Stimulated activated CD8-positive, alpha-beta memory T cell treated with anti-CD3 and anti-CD28 coated beads, Interleukin-15, amount 100 ng/mL, for 4 hours (primary cell): Measurements from ENCODE around the gene ACTR8.

Source experiments
- DNase-seq, 2 donors: peaks; one replicate each; pipeline ENCODE4 v3.0.0-alpha.2; 2020; ENCODE audit warnings: low read depth in 2 of 2

Gene ACTR8

DNA sequence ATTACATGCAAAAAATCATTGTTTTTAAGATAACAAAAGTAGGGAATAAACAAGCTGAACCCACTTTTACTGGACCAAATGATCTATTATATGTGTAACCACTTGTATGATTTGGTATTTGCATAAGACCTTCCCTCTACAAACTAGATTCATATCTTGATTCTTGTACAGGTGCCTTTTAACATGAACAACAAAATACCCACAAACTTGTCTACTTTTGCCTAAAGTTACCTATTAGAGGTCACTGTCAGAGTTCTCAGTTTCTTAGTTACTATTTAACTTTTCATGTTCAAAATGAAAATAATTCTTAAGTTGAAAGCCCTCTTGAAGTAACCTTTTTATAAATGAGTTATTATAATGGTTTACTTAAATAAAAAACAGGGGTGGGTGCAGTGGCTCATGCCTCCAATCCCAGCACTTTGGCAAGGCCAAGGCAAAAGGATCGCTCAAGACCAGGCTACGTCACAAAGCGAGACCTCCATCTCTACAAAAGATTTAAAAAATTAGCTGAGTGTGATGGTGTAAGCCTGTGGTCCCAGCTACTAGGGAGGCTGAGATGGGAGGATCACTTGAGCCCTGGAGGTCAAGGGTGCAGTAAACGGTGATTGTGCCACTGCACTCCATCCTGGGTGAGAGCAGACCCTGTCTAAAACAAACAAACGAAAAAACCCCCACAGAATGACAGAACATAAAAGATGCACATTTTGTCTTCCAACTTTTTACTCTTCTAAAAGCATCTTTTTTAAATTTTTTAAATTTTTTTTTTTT is 16.0 kb downstream of the ACTR8 start:
- DNase-seq, result no peak

DNA sequence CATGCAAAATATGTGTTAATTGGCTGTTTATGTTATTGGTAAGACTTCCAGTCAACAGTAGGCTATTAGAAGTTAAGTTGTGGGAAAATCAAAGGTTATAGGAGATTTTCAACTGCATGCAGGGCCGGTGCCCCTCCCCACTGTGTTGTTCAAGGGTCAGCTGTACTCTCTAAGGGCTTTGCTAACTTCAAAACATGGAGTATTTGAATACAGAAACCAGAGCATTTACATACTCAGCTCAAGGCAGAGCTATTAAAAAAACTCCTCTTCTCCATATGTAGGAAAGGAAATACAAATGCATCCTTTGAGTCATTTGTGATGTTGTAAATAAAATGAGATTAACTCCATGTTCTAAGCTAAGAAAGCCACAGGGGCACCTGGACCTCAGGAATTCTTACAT is 18.8 kb downstream of the ACTR8 start:
- no peak for DNase-seq

GRCh38 chr3:53862241-53862640 is 19.7 kb downstream of the ACTR8 start:
- DNase-seq, result no peak

- no peak for DNase-seq
These were observed 21.8 kb downstream of the ACTR8 start for GRCh38 chr3:53860196-53860595.

GRCh38 chr3:53859178-53859577 is 22.8 kb downstream of the ACTR8 start:
- no peak for DNase-seq

DNA sequence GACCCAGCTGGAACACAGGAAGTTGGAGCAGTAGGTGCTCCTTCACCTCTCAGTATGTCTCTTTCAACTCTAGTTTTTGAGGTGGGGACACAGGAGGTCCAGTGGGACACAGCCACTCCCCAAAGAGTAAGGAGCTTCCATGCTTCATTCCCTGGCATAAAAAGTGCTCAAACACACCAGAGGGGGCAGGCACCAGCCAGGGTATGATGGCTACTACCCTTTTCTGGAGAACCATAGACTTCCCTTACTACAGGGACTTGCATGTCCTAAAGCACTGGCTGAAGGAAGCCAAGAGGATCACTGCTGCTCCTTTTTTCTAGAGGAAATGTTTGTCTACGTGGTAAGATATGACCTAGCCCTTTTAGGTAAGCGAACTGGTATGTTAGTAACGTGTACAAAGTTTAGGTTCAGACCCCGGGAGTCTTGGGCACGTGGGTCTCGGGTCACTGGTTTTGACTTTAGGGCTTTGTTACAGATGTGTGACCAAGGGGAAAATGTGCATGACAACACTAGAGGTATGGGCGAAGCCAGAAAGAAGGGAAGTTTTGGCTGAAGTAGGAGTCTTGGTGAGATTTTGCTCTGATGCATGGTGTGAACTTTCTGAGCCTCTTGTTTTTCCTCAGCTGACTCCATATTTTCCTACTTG is 23.7 kb downstream of the ACTR8 start:
- DNase-seq, result no peak

- DNase-seq, result no peak
These were observed 25.0 kb downstream of the ACTR8 start for GRCh38 chr3:53856964-53857363.

- no peak for DNase-seq
These were observed 31.1 kb downstream of the ACTR8 start for GRCh38 chr3:53850895-53851294.

DNA sequence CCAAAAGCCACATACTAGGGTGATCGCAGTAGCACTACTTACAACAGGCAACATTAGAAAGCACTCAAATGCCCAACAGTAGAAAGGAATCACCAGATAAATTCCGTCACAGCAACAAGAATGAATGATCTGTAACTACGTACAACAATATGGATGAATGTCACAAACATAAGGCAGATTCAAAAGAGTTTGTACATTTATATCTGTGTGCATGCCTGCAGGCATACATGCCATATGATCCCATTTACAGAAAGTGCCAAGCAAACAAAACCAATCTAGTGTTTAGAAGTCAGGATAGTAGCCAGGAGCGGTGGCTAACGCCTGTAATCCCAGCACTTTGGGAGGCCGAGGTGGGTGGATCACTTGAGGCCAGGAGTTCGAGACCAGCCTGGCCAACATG is 32.0 kb downstream of the ACTR8 start:
- no peak for DNase-seq

- DNase-seq, result no peak
These were observed 35.1 kb downstream of the ACTR8 start for GRCh38 chr3:53846851-53847155.

GRCh38 chr3:53846134-53846850 is 35.7 kb downstream of the ACTR8 start, which contains the start of the genes CHDH and IL17RB:
Gene CHDH (minus strand): TSS chr3:53846419. CDS start chr3:53824008, 22,411 bp downstream.
Gene IL17RB (plus strand): TSS chr3:53846568. CDS start chr3:53846589, 21 bp downstream.
- no peak for DNase-seq

GRCh38 chr3:53845881-53846133 is 36.1 kb downstream of the ACTR8 start:
- no peak for DNase-seq

DNA sequence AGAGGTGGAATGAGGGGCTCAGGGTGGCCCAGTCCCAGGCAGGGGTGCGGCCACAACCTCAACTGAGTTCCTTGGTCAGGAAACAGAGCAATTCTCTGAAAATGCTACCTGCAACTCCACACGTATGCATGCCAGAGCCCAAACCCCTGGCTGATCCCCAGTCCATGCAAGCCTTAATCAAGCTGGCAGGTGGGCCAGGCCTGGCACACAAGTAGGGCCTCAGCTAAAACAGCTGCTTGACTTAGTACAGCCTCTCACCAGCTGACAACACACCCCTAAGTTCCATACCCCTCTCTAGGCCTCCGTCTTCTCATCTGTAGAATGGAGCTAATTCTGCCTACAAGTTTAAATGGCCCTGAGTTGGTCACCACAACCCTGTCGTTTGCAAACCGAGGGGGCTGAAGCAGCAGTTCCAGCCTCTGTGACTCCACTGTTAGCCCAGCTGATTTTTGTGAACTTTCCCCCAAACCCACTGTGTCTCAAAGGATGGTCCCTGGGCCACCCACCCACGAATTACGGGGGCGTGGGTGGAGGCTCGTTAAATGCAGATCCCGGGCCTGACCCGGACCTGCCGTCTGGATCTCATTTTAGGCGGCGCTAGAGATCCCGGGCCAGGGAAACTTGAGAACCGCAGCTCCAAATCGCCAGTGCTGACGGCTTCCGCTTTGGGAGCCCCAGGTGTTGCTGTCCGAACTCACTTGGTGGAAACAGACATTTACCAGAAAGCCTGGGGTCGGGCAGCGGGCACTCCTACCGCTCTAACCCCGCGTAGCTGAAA is 36.7 kb downstream of the ACTR8 start:
- DNase-seq, result no peak

DNA sequence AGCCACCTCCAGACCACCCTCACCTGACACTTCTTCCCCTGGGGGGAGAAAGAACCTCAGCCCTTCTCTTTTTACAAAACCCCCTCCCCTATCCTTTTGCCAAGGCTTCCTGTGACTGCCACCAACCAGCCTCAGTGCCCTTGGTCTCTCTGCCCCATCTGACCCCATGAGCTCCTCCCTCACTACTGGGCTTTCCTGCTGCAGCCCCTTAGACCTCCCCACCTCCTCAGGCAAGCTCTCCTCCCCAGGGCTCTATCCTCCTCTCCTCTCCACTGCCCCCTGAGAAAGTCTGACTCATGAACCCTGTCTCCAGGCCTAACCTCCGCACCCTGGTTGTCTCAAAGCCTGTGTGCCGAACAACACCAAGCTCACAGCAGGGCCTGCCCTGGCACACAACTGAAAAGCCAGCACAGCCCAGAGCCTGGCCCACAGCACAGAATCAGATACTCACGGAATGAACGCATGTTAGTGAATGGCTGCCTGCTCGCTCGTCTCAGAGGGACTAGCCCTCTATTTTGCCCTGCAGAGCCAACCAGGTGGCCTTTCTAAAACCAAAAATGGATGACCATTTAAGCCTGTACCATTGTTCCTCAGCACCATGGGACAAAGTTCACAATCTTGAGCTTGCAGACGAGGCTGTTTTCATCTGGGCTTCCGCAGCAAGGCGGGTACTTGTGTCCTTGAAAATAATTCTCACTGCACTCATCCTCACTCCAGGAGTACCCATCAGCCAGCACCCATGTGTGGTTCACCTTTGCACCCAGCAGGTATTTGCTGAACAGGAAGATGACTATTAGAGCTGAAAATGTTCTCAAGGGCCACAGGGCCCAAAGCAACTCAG is 37.5 kb downstream of the ACTR8 start:
- no peak for DNase-seq

DNA sequence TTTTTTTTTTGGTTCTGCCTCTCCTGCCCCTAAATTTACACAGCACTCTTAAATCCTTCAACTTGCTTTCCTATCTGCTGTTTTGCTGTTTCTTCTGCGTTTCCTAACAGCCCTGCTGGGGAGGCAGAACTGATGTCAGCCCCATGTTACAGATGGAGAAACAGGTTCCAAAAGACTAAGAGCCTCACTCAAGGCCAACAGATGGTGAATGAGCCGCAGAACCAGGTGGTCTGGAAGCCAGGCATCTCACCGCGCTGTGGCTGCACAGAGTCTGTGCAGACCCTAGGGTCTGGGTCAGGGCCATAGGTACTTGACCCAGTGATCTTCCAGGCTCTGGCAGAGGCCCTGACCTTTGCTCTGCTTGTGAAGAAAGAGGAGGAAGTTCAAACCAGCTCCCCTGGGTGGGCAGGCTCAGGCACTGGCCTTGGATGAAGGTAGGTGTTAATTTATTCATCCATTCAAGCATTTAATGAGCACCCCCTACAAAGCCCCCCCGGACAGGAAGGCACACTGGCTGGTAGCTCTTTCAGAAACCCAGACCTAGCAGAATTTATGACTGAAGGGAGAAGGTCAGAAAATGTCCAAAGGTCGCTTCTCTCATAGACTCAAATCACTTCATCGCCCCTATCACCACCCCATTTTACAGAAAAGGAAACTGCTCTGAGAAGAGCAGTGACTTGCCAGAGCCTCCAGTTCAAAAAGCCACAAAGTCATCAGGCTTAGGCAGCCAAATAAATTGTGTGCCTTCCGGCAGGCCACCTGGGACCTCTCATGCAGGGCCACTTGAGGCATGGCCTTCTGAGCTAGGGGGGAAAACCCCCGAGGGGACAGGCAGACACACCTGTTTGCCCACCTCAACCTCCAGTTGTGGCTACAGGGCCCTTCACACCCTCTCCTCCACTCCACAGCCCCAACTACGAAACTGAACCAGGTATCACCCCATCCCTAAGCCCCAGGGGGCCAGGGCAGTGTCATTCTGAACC is 38.5 kb downstream of the ACTR8 start:
- no peak for DNase-seq

- no peak for DNase-seq
These were observed 39.3 kb downstream of the ACTR8 start for GRCh38 chr3:53842436-53843194.

GRCh38 chr3:53841296-53841695 is 40.7 kb downstream of the ACTR8 start:
- DNase-seq, result no peak

DNA sequence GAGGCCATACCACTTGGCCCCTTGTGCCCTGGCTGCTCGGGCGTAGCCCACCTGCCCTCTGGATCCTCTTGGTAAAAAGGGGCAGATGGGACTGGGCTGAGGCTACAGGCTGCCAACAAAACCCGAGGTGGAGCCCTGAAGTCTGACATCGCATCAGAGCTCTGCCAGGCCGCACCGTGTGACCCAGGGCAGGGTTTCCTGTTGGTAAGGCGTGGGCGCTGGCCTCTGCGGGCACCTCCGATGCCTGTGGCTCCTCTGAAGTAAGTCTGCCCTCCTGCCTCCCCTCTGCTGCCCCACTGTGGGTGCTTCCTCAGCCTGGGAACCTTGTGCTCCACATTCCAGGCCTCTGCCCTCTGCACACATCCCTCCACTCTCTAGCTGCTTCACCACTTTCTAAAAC is 44.6 kb downstream of the ACTR8 start:
- no peak for DNase-seq

GRCh38 chr3:53836084-53836872 is 45.7 kb downstream of the ACTR8 start:
- no peak for DNase-seq
